Osteocyte (in vitro differentiated cells): ENCODE measurements around the gene PNLIPRP3. TPM values are rescaled to one million over a fixed set of nuclear protein-coding genes. Genes with fewer than 3 reads are reported as not detected.

ENCODE experiments used
- DNase-seq: peaks from one replicate; pipeline ENCODE4 v3.0.0; 2021; ENCODE audit warnings: mixed read lengths; ENCODE audit not compliant: unreplicated experiment; ENCODE audit errors: extremely low spot score
- H3K27ac Mint-ChIP-seq: one replicate; pipeline ENCODE4 v1.8.0; 2021; ENCODE audit warnings: mild to moderate bottlenecking, mixed read lengths; ENCODE audit not compliant: unreplicated experiment
- H3K27me3 Mint-ChIP-seq: one replicate; pipeline ENCODE4 v1.8.0; 2021; ENCODE audit warnings: mixed read lengths; ENCODE audit not compliant: unreplicated experiment
- H3K36me3 Mint-ChIP-seq: one replicate; pipeline ENCODE4 v1.8.0; 2021; ENCODE audit warnings: mixed read lengths; ENCODE audit not compliant: unreplicated experiment
- H3K4me1 Mint-ChIP-seq: one replicate; pipeline ENCODE4 v1.8.0; 2021; ENCODE audit warnings: mixed read lengths; ENCODE audit not compliant: unreplicated experiment
- H3K4me3 Mint-ChIP-seq: one replicate; pipeline ENCODE4 v1.8.0; 2021; ENCODE audit warnings: mild to moderate bottlenecking, moderate library complexity, mixed read lengths; ENCODE audit not compliant: unreplicated experiment
- H3K9me3 Mint-ChIP-seq: one replicate; pipeline ENCODE4 v1.8.0; 2021; ENCODE audit warnings: mixed read lengths; ENCODE audit not compliant: unreplicated experiment
- total RNA-seq: library from RNA; stranded (reverse); gene quantifications from 2 replicates; pipeline ENCODE4 v1.2.1, GENCODE V29; 2021
- TF ChIP-seq, protein P1 (sequence below): fragments of 200-600 bp; sonication (generic); IDR thresholded peaks from 2 replicates; pipeline ENCODE4 v1.5.0; 2021; ENCODE audit warnings: antibody characterized with exemption, mild to moderate bottlenecking, moderate library complexity

Gene PNLIPRP3
- total RNA-seq, 1 donor from 2014 or later: not detected

DNA sequence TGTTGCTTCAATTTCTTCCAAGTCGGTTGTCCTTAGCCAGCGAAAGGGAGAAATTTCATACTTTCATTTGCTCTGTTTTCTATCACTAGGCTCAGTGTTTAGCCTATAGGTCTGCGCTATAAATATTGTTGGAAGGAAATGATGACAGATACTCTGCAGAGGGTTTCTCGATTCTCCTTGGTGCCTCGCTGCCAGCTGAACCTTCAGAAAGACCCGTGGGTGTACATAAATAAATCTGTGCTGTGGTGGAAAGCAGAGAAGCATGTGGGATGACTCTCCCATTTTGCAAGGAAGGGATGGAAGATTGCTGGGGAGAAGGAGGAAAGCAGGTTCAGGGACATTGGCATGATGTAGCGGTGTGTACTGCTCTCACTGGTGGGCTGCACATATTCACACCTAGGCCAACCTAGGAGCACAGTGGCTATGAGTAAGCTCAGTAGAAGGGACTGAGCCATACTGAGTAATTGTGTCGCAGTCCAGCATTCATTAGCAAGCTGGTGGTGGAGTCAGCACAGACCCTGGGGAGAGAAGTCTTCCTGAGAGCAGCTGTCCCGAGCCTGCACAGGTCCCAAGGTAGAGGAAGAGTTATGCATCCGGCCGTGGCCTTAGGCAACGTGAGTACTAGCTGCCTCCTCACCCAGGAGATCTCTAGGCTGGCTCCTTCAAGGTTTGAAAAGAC, 50.5 kb downstream of the PNLIPRP3 start:
- Mint-ChIP-seq H3K9me3 (no peaks in the 10 kb centered on the region), H3K27me3 (peaks cover 5% of the 10 kb centered on the region), H3K4me1 (no peaks in the 10 kb centered on the region), H3K27ac (no peak overlapping the region), H3K4me3 (no peak overlapping the region), H3K36me3 (no peaks in the 10 kb centered on the region)
- TF ChIP-seq, protein P1, sequence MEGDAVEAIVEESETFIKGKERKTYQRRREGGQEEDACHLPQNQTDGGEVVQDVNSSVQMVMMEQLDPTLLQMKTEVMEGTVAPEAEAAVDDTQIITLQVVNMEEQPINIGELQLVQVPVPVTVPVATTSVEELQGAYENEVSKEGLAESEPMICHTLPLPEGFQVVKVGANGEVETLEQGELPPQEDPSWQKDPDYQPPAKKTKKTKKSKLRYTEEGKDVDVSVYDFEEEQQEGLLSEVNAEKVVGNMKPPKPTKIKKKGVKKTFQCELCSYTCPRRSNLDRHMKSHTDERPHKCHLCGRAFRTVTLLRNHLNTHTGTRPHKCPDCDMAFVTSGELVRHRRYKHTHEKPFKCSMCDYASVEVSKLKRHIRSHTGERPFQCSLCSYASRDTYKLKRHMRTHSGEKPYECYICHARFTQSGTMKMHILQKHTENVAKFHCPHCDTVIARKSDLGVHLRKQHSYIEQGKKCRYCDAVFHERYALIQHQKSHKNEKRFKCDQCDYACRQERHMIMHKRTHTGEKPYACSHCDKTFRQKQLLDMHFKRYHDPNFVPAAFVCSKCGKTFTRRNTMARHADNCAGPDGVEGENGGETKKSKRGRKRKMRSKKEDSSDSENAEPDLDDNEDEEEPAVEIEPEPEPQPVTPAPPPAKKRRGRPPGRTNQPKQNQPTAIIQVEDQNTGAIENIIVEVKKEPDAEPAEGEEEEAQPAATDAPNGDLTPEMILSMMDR: no peak
- no peak for DNase-seq

DNA sequence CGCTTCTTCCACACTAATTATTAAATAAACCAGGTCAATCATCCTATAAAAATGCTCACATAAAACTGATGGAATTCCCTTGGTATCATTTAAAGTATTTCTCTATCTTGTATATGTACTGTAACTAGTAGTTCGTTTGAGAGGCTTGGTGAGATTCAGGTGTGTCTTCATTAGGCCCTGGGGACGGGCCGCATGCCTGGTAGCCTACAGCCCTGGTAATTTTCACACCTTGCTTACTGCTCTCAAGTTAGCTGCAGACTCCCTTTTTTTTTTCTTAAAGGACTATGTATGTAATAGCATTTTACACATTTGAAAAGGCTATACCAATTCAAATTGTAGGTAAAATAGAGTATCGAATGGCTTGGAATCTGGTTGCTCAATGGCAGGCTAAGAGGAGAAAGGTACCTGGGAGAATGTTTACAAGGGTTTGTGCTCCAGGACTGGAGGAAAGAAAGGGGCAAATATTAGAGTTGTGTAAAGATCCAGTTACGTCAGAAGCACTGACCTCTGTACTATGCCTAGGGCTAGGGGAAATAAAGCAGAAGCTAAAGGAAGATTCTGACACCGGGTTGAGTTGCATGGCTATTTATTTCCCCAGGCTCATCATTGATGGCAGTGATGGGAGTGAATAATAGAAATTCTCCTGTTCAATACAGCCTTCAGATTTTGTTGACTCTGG, 59.3 kb downstream of the PNLIPRP3 start:
- DNase-seq: no peak
- no peaks in the 10 kb centered on the region for H3K4me1 Mint-ChIP-seq
- TF ChIP-seq, protein P1: no peak
- H3K36me3 Mint-ChIP-seq: no peaks in the 10 kb centered on the region
- no peaks in the 10 kb centered on the region for H3K9me3 Mint-ChIP-seq
- H3K4me3 Mint-ChIP-seq: no peak overlapping the region
- peaks cover 25% of the 10 kb centered on the region for H3K27me3 Mint-ChIP-seq
- no peak overlapping the region for H3K27ac Mint-ChIP-seq

- no peaks in the 10 kb centered on the region for H3K4me1 Mint-ChIP-seq
- TF ChIP-seq, protein P1: no peak
- H3K27me3 Mint-ChIP-seq: peaks cover 29% of the 10 kb centered on the region
- no peak for DNase-seq
- H3K4me3 Mint-ChIP-seq: no peak overlapping the region
- H3K36me3 Mint-ChIP-seq: no peaks in the 10 kb centered on the region
- no peaks in the 10 kb centered on the region for H3K9me3 Mint-ChIP-seq
- H3K27ac Mint-ChIP-seq: no peak overlapping the region
Observed at GRCh38 chr10:116487522-116488430, 60.1 kb downstream of the PNLIPRP3 start.

DNA sequence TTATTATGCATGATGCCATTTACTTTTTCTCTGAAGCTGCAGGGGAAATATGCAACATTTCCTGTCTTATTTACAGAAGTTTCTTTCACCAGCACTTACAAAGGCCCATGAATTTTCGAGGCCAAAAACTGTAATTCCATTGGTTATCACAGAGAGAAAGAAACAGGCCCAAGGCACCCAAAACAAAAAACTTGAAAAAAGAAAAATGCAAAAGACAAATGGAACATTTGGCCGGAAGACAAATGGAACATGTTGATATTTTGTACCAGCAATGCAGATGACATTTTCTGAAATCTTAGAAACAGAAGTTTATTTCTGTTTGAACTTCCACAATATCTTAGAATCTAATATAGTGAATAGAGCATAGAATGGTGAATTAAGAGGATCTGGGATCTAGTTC, 61.8 kb downstream of the PNLIPRP3 start:
- Mint-ChIP-seq H3K4me3 (no peak overlapping the region), H3K27me3 (peaks cover 22% of the 10 kb centered on the region), H3K9me3 (no peaks in the 10 kb centered on the region), H3K36me3 (no peaks in the 10 kb centered on the region), H3K4me1 (no peaks in the 10 kb centered on the region), H3K27ac (no peak overlapping the region)
- TF ChIP-seq, protein P1: no peak
- DNase-seq: no peak
